Epithelial cell of proximal tubule (primary cell): Measurements from ENCODE around the gene ENPP1. TPM values are rescaled to one million over a fixed set of nuclear protein-coding genes. Genes with fewer than 3 reads are reported as not detected.

Experiments used
- DNase-seq: peaks from one replicate; pipeline ENCODE4 v3.0.0-alpha.2; 2011; ENCODE audit warnings: low read depth
- H3K4me3 ChIP-seq: 2 replicates; pipeline ENCODE4 v1.5.1; 2011; ENCODE audit warnings: low read depth, mild to moderate bottlenecking, low read length
- total RNA-seq: library from RNA; depleted of rRNA; stranded (reverse); fragments of >200 nt; gene quantifications from 2 replicates; pipeline ENCODE4 v1.2.3, GENCODE V29; 2015
- TF ChIP-seq, protein P1 (sequence below): conservative IDR thresholded peaks from 2 replicates; pipeline ENCODE4 v1.5.1; 2012; ENCODE audit warnings: low read depth, mild to moderate bottlenecking, low read length

The ENPP1 gene
- total RNA-seq, 1 donor from 2014 or later: 3.5 TPM

DNA sequence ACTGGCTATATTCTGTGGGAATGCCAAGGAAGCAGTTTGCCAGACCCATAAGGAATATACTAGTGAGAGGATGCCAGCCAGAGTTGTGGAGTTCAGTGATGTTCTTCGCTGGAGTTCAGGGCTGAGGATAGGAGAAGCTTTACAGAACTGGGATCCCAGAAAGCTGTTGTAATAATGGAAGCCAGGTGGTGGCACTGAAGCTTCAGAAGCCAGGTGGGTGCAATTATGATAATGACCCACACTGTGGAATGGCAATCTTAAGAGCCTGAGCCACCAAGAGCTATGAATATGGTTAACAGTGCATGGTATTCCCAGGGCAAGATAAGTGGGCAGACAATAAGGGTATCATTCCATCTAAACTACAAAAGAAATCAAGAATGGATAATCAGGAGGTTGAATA, 25.1 kb upstream of the ENPP1 start:
- no peak for DNase-seq
- TF ChIP-seq, protein P1, sequence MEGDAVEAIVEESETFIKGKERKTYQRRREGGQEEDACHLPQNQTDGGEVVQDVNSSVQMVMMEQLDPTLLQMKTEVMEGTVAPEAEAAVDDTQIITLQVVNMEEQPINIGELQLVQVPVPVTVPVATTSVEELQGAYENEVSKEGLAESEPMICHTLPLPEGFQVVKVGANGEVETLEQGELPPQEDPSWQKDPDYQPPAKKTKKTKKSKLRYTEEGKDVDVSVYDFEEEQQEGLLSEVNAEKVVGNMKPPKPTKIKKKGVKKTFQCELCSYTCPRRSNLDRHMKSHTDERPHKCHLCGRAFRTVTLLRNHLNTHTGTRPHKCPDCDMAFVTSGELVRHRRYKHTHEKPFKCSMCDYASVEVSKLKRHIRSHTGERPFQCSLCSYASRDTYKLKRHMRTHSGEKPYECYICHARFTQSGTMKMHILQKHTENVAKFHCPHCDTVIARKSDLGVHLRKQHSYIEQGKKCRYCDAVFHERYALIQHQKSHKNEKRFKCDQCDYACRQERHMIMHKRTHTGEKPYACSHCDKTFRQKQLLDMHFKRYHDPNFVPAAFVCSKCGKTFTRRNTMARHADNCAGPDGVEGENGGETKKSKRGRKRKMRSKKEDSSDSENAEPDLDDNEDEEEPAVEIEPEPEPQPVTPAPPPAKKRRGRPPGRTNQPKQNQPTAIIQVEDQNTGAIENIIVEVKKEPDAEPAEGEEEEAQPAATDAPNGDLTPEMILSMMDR: peak; percentile 70
- no peak overlapping the region for H3K4me3 ChIP-seq

DNA sequence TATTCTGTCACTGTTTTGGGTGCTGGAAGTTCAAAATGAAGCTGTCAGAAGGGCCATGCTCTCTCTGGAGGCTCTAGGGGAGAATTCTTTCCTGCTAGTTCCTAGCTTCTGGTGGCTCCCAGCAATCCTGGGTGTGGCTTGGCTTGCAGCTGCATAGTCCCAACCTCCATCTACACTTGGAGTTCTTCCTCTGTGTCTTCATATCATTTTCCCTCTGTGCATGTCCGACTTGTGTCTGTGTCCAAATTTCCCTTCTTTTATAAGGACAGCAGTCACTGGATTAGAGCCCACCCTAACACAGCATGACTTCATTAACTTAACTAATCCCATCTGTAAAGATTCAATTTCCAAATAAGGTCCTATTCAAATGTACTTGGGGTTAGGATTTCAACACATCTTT, 23.3 kb upstream of the ENPP1 start:
- H3K4me3 ChIP-seq: no peak overlapping the region
- TF ChIP-seq, protein P1: no peak
- no peak for DNase-seq

DNA sequence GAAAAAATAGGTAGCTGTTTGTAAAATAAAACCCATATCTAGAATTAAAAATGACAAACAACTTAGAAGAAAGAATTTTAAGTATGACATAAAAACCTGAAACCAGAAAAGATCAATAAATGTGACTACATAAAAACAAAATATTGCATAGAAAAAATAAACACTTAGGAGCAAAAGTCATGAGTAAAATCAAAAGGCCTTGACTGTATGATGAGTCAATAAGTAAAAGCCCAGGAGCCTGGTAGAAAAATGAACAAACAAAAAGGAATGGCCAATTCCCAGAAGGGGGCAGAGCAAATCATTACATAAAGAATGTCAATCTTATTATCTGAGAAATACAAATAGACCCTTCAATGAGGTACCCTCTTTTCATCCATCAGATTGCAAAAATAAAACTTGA, 20.7 kb upstream of the ENPP1 start:
- TF ChIP-seq, protein P1: no peak
- no peak for DNase-seq
- H3K4me3 ChIP-seq: no peak overlapping the region

DNA sequence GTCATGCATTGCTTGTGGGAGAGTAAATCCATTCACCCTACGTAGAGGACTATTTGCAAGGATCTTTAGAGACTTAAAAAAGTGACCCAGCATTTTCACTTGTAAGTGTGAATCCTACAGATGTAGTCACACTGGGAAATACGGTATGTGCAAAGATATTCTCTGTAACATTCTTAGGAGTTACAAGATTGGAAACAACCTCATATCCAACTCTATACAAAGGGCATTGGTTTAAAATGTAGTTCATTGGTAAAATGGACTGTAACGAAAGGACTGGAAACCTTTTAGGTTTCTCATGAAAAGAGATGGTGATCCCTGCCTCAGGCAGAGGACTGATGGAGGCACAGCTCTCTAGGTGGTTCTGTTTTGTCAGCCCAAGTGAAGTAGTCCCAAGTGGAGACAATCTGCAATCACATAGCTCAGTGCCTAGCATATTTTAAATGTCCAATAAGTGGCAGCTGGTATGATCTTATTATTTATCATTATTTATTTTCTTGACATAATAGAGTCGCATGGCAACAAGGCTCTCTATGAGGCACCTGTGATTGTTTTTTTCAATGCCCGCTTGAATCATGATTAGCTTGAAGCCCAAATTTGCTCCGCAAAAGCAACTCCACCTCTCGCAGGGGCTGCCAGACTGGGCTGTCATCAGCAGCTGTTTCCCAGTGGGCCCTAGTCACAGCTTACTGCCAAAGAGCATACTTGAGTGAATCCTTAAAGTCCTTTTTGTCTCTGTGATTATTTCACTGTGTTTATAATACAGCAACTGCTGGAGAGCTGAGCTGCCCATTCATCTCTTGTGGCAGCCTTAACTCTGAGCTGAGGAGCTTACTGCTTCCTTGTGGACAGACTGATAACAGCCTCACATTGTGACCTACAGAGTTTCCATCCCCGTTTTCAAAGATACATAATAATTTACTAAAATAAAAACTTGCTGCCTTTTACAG, 19.8 kb upstream of the ENPP1 start:
- DNase-seq: no peak
- H3K4me3 ChIP-seq: no peak overlapping the region
- TF ChIP-seq, protein P1: peak; percentile 17

DNA sequence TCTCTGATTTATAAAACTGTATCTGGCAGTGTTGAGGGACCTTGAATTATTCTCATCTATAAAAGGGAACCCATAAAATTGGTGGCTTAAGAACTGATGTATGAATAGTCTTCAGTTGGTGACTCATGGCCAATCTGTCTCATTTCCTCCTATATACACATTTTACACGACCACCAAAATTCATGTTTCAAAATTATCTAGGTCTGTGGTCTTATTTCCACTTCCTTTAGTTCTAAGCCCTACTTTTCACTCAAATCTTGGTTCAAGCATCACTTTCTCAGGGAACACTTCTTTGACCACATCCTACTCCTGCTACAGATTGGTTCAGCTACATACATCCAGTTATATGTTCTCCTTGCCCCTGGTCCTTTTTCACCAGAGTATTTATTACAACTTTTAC, 18.6 kb upstream of the ENPP1 start:
- DNase-seq: no peak
- TF ChIP-seq, protein P1: no peak
- H3K4me3 ChIP-seq: no peak overlapping the region

DNA sequence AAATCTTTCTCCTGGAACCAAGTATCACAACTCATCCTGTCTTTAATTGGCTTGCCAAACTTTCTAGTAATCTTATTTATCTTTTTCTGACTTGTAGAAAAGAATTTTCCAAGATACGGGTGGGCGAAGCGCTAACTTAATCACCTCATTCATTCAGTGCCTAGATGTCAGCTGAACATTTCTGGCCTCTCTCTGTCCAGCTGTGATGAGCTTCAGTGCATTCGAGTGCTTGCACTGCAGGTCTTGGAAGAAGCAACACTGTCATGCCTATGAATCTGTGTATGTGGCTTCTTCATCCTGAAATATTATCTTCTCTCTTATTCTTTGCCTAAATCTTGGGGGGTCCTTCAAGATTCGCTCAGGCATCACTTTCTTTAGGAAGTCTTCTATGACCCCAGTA, 16.3 kb upstream of the ENPP1 start:
- TF ChIP-seq, protein P1: no peak
- no peak overlapping the region for H3K4me3 ChIP-seq
- no peak for DNase-seq

DNA sequence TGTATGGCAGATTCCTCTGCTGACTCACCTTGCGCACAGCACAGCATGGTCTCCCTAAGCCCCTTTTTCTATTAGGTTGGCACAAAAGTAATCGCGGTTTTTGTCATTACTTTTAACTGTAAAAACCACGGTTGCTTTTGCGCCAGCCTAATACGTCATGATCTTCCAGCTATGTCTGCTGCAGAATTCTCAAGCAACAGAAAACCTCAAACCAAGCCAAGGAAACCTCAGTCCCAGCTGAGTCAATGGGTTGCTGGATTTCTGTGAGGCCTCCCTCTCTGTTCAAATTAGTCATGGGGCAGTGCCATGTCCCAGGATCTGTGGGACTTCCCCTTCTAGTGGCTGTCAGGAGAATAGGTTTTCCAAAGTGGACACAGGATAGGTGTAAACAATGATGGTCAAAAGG, 15.7 kb upstream of the ENPP1 start:
- no peak overlapping the region for H3K4me3 ChIP-seq

More for the DNA sequence above, 15.7 kb upstream of the ENPP1 start:
- TF ChIP-seq, protein P1: peak; percentile 27
- DNase-seq: no peak
